HFFc6 (cell line): ENCODE measurements around the gene RPS27. TPM values are rescaled to one million over a fixed set of nuclear protein-coding genes. Genes with fewer than 3 reads are reported as not detected.

Experiments
- DNase-seq: peaks from one replicate; pipeline ENCODE4 v3.0.0-alpha.2; 2018
- H3K27ac Mint-ChIP-seq: 2 replicates; pipeline ENCODE4 v1.8.0; 2020; ENCODE audit warnings: mild to moderate bottlenecking, mixed read lengths
- H3K27me3 Mint-ChIP-seq: 2 replicates; pipeline ENCODE4 v1.8.0; 2021; ENCODE audit warnings: mild to moderate bottlenecking, moderate library complexity, mixed read lengths; ENCODE audit not compliant: insufficient read depth
- H3K36me3 Mint-ChIP-seq: 2 replicates; pipeline ENCODE4 v1.8.0; 2021; ENCODE audit warnings: low read depth, mixed read lengths
- H3K4me1 Mint-ChIP-seq: 2 replicates; pipeline ENCODE4 v1.8.0; 2020; ENCODE audit warnings: low read depth, mixed read lengths
- H3K4me3 Mint-ChIP-seq: 2 replicates; pipeline ENCODE4 v1.8.0; 2020; ENCODE audit warnings: mild to moderate bottlenecking, moderate library complexity, mixed read lengths
- H3K9me3 Mint-ChIP-seq: 2 replicates; pipeline ENCODE4 v1.8.0; 2020; ENCODE audit warnings: mild to moderate bottlenecking, mixed read lengths
- CTCF ChIP-seq: fragments of 200-600 bp; sonication (generic); IDR thresholded peaks from 2 replicates; pipeline ENCODE4 v1.5.0; 2021; ENCODE audit warnings: antibody characterized with exemption, mild to moderate bottlenecking
- total RNA-seq, 6 experiments: library from RNA; stranded (reverse); fragmentation: NEBNext Ultra II Directional; extraction: Animal tissue kit (Norgen Biotek cat#: 25700); gene quantifications; 2 replicates in 1 of 6; 3 replicates in 5 of 6; pipeline ENCODE4 v1.2.3, GENCODE V29; 2021

RPS27 gene
- total RNA-seq, 6 experiments from 2014 or later: 954 to 1,562 (median 1,206) TPM

- peak overlapping the region; percentile 95 for H3K27ac Mint-ChIP-seq
- H3K27me3 Mint-ChIP-seq: peaks cover 6% of the 10 kb centered on the region; the same call in 1 of the 2 replicates
- H3K9me3 Mint-ChIP-seq: no peaks in the 10 kb centered on the region
- peak; percentile 40; the same call in 1 of the 2 replicates for TF ChIP-seq CTCF
- H3K4me1 Mint-ChIP-seq: peaks cover 50% of the 10 kb centered on the region
- peak overlapping the region; percentile 91 for H3K4me3 Mint-ChIP-seq
- no peaks in the 10 kb centered on the region; the same call in 1 of the 2 replicates for H3K36me3 Mint-ChIP-seq
- DNase-seq: no peak
Observed at GRCh38 chr1:153968000-153968363, 22.6 kb upstream of the RPS27 start.

- Mint-ChIP-seq H3K27me3 (peaks cover 6% of the 10 kb centered on the region; the same call in 1 of the 2 replicates), H3K4me1 (peaks cover 48% of the 10 kb centered on the region), H3K9me3 (no peaks in the 10 kb centered on the region), H3K4me3 (peak overlapping the region; percentile 91), H3K27ac (peak overlapping the region; percentile 95; the same call in 1 of the 2 replicates), H3K36me3 (no peaks in the 10 kb centered on the region; the same call in 1 of the 2 replicates)
- TF ChIP-seq CTCF: no peak
- no peak for DNase-seq
Observed at GRCh38 chr1:153968408-153968807, 22.2 kb upstream of the RPS27 start.

GRCh38 chr1:153968972-153969371 is 21.6 kb upstream of the RPS27 start:
- H3K27ac Mint-ChIP-seq: no peak overlapping the region
- peaks cover 3% of the 10 kb centered on the region; the same call in 1 of the 2 replicates for H3K27me3 Mint-ChIP-seq
- H3K9me3 Mint-ChIP-seq: no peaks in the 10 kb centered on the region
- H3K4me1 Mint-ChIP-seq: peaks cover 42% of the 10 kb centered on the region
- DNase-seq: no peak
- no peak overlapping the region; the same call in 1 of the 2 replicates for H3K4me3 Mint-ChIP-seq
- H3K36me3 Mint-ChIP-seq: peaks cover under 1% of the 10 kb centered on the region; the same call in 1 of the 2 replicates
- TF ChIP-seq CTCF: no peak

- H3K4me1 Mint-ChIP-seq: peaks cover 35% of the 10 kb centered on the region
- TF ChIP-seq CTCF: no peak
- H3K27me3 Mint-ChIP-seq: peaks cover 3% of the 10 kb centered on the region; the same call in 1 of the 2 replicates
- no peaks in the 10 kb centered on the region for H3K9me3 Mint-ChIP-seq
- no peak for DNase-seq
- no peak overlapping the region for H3K4me3 Mint-ChIP-seq
- H3K36me3 Mint-ChIP-seq: peaks cover 10% of the 10 kb centered on the region; the same call in 1 of the 2 replicates
- no peak overlapping the region for H3K27ac Mint-ChIP-seq
Observed at GRCh38 chr1:153970346-153970745, 20.2 kb upstream of the RPS27 start.

- H3K27me3 Mint-ChIP-seq: peaks cover 8% of the 10 kb centered on the region
- H3K4me3 Mint-ChIP-seq: no peak overlapping the region
- H3K9me3 Mint-ChIP-seq: no peaks in the 10 kb centered on the region
- peak overlapping the region; percentile 13; the same call in 1 of the 2 replicates for H3K27ac Mint-ChIP-seq
- TF ChIP-seq CTCF: no peak
- peaks cover 26% of the 10 kb centered on the region for H3K4me1 Mint-ChIP-seq
- no peak for DNase-seq
- H3K36me3 Mint-ChIP-seq: peaks cover 25% of the 10 kb centered on the region
Observed at GRCh38 chr1:153973071-153973470, 17.5 kb upstream of the RPS27 start.
